T-cell (primary cell): ENCODE measurements around the gene CDH11. TPM values are rescaled to one million over a fixed set of nuclear protein-coding genes. Genes with fewer than 3 reads are reported as not detected.

ENCODE experiments used
- ATAC-seq, 4 experiments: fragments of 200-7000 bp in 3 of 4; fragments of 150-1000 bp in 1 of 4; cut with Tn5 transposase; replicated peaks in 1 of 4; 1 replicate in 3 of 4; 2 replicates in 1 of 4; pipeline ENCODE4 v1.10.0; 2021; ENCODE audit warnings: moderate library complexity in 3 of 4, mild to moderate bottlenecking in 2 of 4, moderate number of reproducible peaks in 1 of 4
- CTCF ChIA-PET, 2 donors: fragments of 300-600 bp; sonication (Branson Sonifier 250); formaldehyde crosslinking; loops; one replicate each; lab custom pipeline; 2022; ENCODE audit warnings: antibody characterized with exemption in 2 of 2; lab: Charles Lee
- POLR2A ChIA-PET, 2 donors: fragments of 300-600 bp; sonication (Branson Sonifier 250); formaldehyde crosslinking; loops; one replicate each; lab custom pipeline; 2022; ENCODE audit warnings: antibody characterized with exemption in 2 of 2; lab: Charles Lee
- DNase-seq, 35 experiments: peaks; one replicate each; pipeline versions ENCODE4 v3.0.0 to v3.0.0-alpha.2; 2013 to 2023
- H3K27ac ChIP-seq: one replicate; pipeline ENCODE4 v1.5.1; 2013; ENCODE audit warnings: low read length
- H3K27me3 ChIP-seq, 2 experiments: replicated peaks in 1 of 2; 1 replicate in 1 of 2; 2 replicates in 1 of 2; pipeline versions ENCODE4 v1.6.1 to v1.7.0; 2013; ENCODE audit warnings: low read length in 1 of 2, mixed read lengths in 1 of 2; ENCODE audit not compliant: control insufficient read depth in 2 of 2, insufficient read depth in 2 of 2; ENCODE audit errors: extremely low read depth in 1 of 2
- H3K36me3 ChIP-seq, 2 donors: 1 replicate in 1 of 2; 2 replicates in 1 of 2; pipeline versions ENCODE4 v1.6.1 to v1.7.0; 2013; ENCODE audit warnings: low read length in 1 of 2; ENCODE audit not compliant: control insufficient read depth in 2 of 2, insufficient read depth in 1 of 2; ENCODE audit errors: extremely low read depth in 1 of 2
- H3K4me1 ChIP-seq, 2 experiments: 1 replicate in 1 of 2; 2 replicates in 1 of 2; pipeline versions ENCODE4 v1.6.1 to v1.7.0; 2013; ENCODE audit warnings: low read length in 2 of 2, mixed read lengths in 1 of 2; ENCODE audit not compliant: insufficient read depth in 2 of 2, control insufficient read depth in 1 of 2; ENCODE audit errors: extremely low read depth in 1 of 2
- H3K4me3 ChIP-seq, 2 donors: 1 replicate in 1 of 2; 2 replicates in 1 of 2; pipeline versions ENCODE4 v1.5.1 to v1.7.0; 2013; ENCODE audit warnings: mild to moderate bottlenecking in 2 of 2, low read length in 1 of 2, moderate library complexity in 1 of 2; ENCODE audit not compliant: control insufficient read depth in 1 of 2; ENCODE audit errors: extremely low read depth in 1 of 2
- H3K9me3 ChIP-seq: 2 replicates; pipeline ENCODE4 v1.7.0; 2013
- H3K27ac Mint-ChIP-seq, 2 donors: one replicate each; pipeline ENCODE4 v1.8.0; 2020 to 2021; ENCODE audit warnings: mild to moderate bottlenecking in 2 of 2, mixed read lengths in 2 of 2
- H3K27me3 Mint-ChIP-seq, 2 donors: one replicate each; pipeline ENCODE4 v1.8.0; 2021 to 2022; ENCODE audit warnings: mixed read lengths in 2 of 2
- H3K36me3 Mint-ChIP-seq: one replicate; pipeline ENCODE4 v1.8.0; 2021; ENCODE audit warnings: mixed read lengths
- H3K4me1 Mint-ChIP-seq, 3 donors: one replicate each; pipeline ENCODE4 v1.8.0; 2020 to 2022; ENCODE audit warnings: mixed read lengths in 3 of 3, mild to moderate bottlenecking in 1 of 3
- H3K4me3 Mint-ChIP-seq, 3 donors: one replicate each; pipeline ENCODE4 v1.8.0; 2020 to 2022; ENCODE audit warnings: mild to moderate bottlenecking in 3 of 3, mixed read lengths in 3 of 3, moderate library complexity in 3 of 3
- H3K9me3 Mint-ChIP-seq, 3 donors: one replicate each; pipeline ENCODE4 v1.8.0; 2020 to 2022; ENCODE audit warnings: mixed read lengths in 3 of 3
- WGBS: methylation state at CpG from one replicate; pipeline ENCODE4 v1.1.5; 2013; ENCODE audit warnings: missing lambda C conversion rate; ENCODE audit not compliant: insufficient coverage; 5-methylcytosine and 5-hydroxymethylcytosine counted together
- total RNA-seq, 35 experiments: library from RNA in 6 of 35; stranded (reverse) in 6 of 35; fragments of 120-200 nt in 1 of 35; gene quantifications; one replicate each; pipeline versions ENCODE4 v1.2.1 to v1.2.4 and lab custom pipeline; 2013 to 2026

Gene CDH11
- total RNA-seq, 5 donors from 2014 or later (not counting 1 experiment from before 2014, with no cell fraction given): 0.10 to 1.1 (median 0.53) TPM; not detected in 2

- Histone ChIP-seq H3K9me3 (no peaks in the 10 kb centered on the region), H3K27me3 (no peaks in the 10 kb centered on the region), H3K4me1 (no peaks in the 10 kb centered on the region), H3K27ac (no peak overlapping the region), H3K36me3 (no peaks in the 10 kb centered on the region), H3K4me3 (no peak overlapping the region)
- CTCF ChIA-PET: no interaction called here
- DNase-seq (no peak), ATAC-seq (no peak)
- no peaks in the 10 kb centered on the region for H3K36me3 Mint-ChIP-seq
- POLR2A ChIA-PET: no interaction called here
- H3K4me3 Mint-ChIP-seq: no peak overlapping the region
- no peaks in the 10 kb centered on the region for H3K4me1 Mint-ChIP-seq
- peaks cover 0 to 10% (median 6%) of the 10 kb centered on the region in 3 donors for H3K9me3 Mint-ChIP-seq
- H3K27ac Mint-ChIP-seq: no peak overlapping the region
- no peaks in the 10 kb centered on the region for H3K27me3 Mint-ChIP-seq
- 65% methylated on average over 2 of the region's 5 CpGs for WGBS
Measured at GRCh38 chr16:65111306-65111705, 10.6 kb downstream of the CDH11 start.

DNA sequence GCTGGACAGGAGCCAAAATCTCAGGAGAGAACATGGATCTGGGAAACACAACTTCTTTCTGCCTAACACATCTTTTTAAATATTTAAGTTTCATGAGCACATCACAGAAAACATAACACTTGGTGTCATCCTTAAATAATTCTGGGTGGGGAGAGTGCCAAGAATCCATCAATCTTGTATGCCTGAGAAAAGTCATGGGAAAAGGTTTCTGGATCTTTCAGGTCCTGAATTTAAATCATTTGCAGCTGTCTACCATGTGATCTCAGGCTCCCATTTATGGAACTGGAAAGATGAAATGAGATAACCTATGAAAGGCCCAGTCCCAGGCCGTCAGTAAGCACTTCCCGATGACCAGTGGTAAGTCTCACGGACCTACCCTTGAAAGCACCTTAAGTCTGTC is 15.1 kb downstream of the CDH11 start:
- Mint-ChIP-seq H3K4me3 (no peak overlapping the region), H3K27me3 (no peaks in the 10 kb centered on the region), H3K9me3 (peaks cover 3 to 17% (median 6%) of the 10 kb centered on the region in 3 donors), H3K36me3 (no peaks in the 10 kb centered on the region), H3K27ac (no peak overlapping the region), H3K4me1 (no peaks in the 10 kb centered on the region)
- H3K27ac ChIP-seq: no peak overlapping the region
- no peak overlapping the region for H3K4me3 ChIP-seq
- CTCF ChIA-PET: no interaction called here
- DNase-seq: no peak
- H3K36me3 ChIP-seq: no peaks in the 10 kb centered on the region
- no peaks in the 10 kb centered on the region for H3K4me1 ChIP-seq
- WGBS: no CpG with 5 or more reads among the region's 3 CpGs
- H3K27me3 ChIP-seq: no peaks in the 10 kb centered on the region
- no peak for ATAC-seq
- POLR2A ChIA-PET: no interaction called here
- no peaks in the 10 kb centered on the region for H3K9me3 ChIP-seq

- DNase-seq: no peak
- Mint-ChIP-seq H3K27me3 (no peaks in the 10 kb centered on the region), H3K27ac (no peak overlapping the region), H3K9me3 (peaks cover 0 to 18% (median 7%) of the 10 kb centered on the region in 3 donors), H3K36me3 (no peaks in the 10 kb centered on the region), H3K4me3 (no peak overlapping the region), H3K4me1 (no peaks in the 10 kb centered on the region)
- ATAC-seq: no peak
- H3K36me3 ChIP-seq: no peaks in the 10 kb centered on the region
- no peak overlapping the region for H3K4me3 ChIP-seq
- H3K27ac ChIP-seq: no peak overlapping the region
- H3K4me1 ChIP-seq: no peaks in the 10 kb centered on the region
- CTCF ChIA-PET: no interaction called here
- no peaks in the 10 kb centered on the region for H3K9me3 ChIP-seq
- no CpG with 5 or more reads among the region's 1 CpG for WGBS
- H3K27me3 ChIP-seq: no peaks in the 10 kb centered on the region
- POLR2A ChIA-PET: no interaction called here
Measured at GRCh38 chr16:65105171-65105570, 16.7 kb downstream of the CDH11 start.

DNA sequence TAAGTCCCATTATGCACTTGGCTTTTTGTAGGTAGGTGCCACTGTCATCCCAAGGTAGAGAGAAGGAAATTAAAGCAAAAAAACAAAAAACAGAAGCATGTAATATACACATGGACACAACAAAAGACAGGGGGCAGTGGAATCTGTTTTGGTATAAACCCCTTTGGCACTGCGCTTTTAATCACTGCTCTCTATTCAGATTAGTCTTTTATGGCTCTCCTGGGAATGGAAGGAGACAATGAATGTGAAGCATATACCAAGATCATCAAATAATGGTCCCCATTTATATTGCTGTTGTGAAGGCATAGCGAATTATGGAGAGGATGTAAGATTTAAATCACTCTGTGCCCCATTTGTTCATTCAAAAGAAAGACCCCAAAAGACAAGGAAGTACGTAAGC is 17.4 kb downstream of the CDH11 start:
- WGBS: no CpG with 5 or more reads among the region's 3 CpGs
- CTCF ChIA-PET: no interaction called here
- H3K9me3 Mint-ChIP-seq: peaks cover 6 to 24% (median 14%) of the 10 kb centered on the region in 3 donors

GRCh38 chr16:65102326-65102725 is 19.5 kb downstream of the CDH11 start:
- H3K36me3 Mint-ChIP-seq: no peaks in the 10 kb centered on the region
- no peak for ATAC-seq
- no peak overlapping the region for H3K27ac ChIP-seq

More for the DNA sequence above, 17.4 kb downstream of the CDH11 start:
- Histone ChIP-seq H3K4me3 (no peak overlapping the region), H3K36me3 (no peaks in the 10 kb centered on the region), H3K27me3 (no peaks in the 10 kb centered on the region), H3K27ac (no peak overlapping the region), H3K9me3 (no peaks in the 10 kb centered on the region), H3K4me1 (no peaks in the 10 kb centered on the region)
- Mint-ChIP-seq H3K4me1 (no peaks in the 10 kb centered on the region), H3K4me3 (no peak overlapping the region), H3K27ac (no peak overlapping the region), H3K36me3 (no peaks in the 10 kb centered on the region), H3K27me3 (no peaks in the 10 kb centered on the region)
- ATAC-seq (no peak), DNase-seq (no peak)
- POLR2A ChIA-PET: no interaction called here

GRCh38 chr16:65101009-65101408 is 20.9 kb downstream of the CDH11 start:
- ATAC-seq: no peak
- H3K27ac ChIP-seq: no peak overlapping the region
- Mint-ChIP-seq H3K27me3 (no peaks in the 10 kb centered on the region), H3K27ac (no peak overlapping the region), H3K36me3 (no peaks in the 10 kb centered on the region), H3K4me3 (no peak overlapping the region), H3K9me3 (peaks cover 6 to 18% (median 14%) of the 10 kb centered on the region in 3 donors), H3K4me1 (no peaks in the 10 kb centered on the region)
- no peak for DNase-seq
- H3K27me3 ChIP-seq: no peaks in the 10 kb centered on the region
- ChIA-PET CTCF (no interaction called here), POLR2A (no interaction called here)
- no peaks in the 10 kb centered on the region for H3K4me1 ChIP-seq
- H3K9me3 ChIP-seq: no peaks in the 10 kb centered on the region
- H3K4me3 ChIP-seq: no peak overlapping the region
- H3K36me3 ChIP-seq: no peaks in the 10 kb centered on the region

More at GRCh38 chr16:65102326-65102725, 19.5 kb downstream of the CDH11 start:
- H3K9me3 ChIP-seq: no peaks in the 10 kb centered on the region
- no peaks in the 10 kb centered on the region for H3K4me1 Mint-ChIP-seq
- H3K27me3 Mint-ChIP-seq: no peaks in the 10 kb centered on the region
- CTCF ChIA-PET: no interaction called here
- H3K36me3 ChIP-seq: no peaks in the 10 kb centered on the region
- DNase-seq: no peak
- H3K4me3 Mint-ChIP-seq: no peak overlapping the region
- H3K4me3 ChIP-seq: no peak overlapping the region
- WGBS: 50% methylated on average over 1 of the region's 1 CpG
- no peaks in the 10 kb centered on the region for H3K27me3 ChIP-seq
- POLR2A ChIA-PET: no interaction called here
- H3K9me3 Mint-ChIP-seq: peaks cover 6 to 22% (median 14%) of the 10 kb centered on the region in 3 donors
- H3K4me1 ChIP-seq: no peaks in the 10 kb centered on the region
- H3K27ac Mint-ChIP-seq: no peak overlapping the region

DNA sequence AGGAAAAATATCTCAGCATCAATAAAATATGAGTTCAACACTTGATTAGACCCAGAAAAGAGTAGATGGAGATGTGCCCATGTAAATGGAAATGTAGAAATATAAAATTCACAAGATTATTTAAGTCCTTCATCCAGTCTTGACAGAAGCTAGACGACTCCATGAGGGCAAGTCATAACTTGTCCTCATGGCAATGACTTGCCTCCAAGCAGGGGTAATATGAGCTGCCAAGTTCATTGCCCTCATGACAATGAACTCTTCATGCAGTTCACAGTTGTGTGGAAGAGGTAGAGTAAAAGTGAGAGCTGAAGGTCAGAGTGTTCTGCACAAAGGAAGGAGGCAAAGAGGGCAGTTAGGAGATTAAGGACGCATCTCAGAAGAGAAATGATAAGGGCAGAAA is 22.3 kb downstream of the CDH11 start:
- ChIA-PET CTCF (no interaction called here), POLR2A (no interaction called here)
- H3K4me1 ChIP-seq: no peaks in the 10 kb centered on the region
- no peak overlapping the region for H3K27ac Mint-ChIP-seq
- no peak overlapping the region for H3K27ac ChIP-seq
- ATAC-seq (no peak), DNase-seq (no peak)
- no peaks in the 10 kb centered on the region for H3K36me3 ChIP-seq
- H3K4me3 Mint-ChIP-seq: no peak overlapping the region
- 62% methylated on average over 2 of the region's 2 CpGs for WGBS
- no peaks in the 10 kb centered on the region for H3K36me3 Mint-ChIP-seq
- no peaks in the 10 kb centered on the region for H3K4me1 Mint-ChIP-seq
- H3K9me3 Mint-ChIP-seq: peaks cover 6 to 17% (median 14%) of the 10 kb centered on the region in 3 donors
- no peaks in the 10 kb centered on the region for H3K27me3 ChIP-seq
- H3K4me3 ChIP-seq: no peak overlapping the region
- no peaks in the 10 kb centered on the region for H3K27me3 Mint-ChIP-seq
- no peaks in the 10 kb centered on the region for H3K9me3 ChIP-seq
